ENCODE data around the gene BID.
"Not testable (repeated sequence)": the region's sequence is repeated elsewhere in the genome, so short reads cannot be mapped to it uniquely, and the experiment has no call there.

BID gene

GRCh38 chr22:17770180-17771077, 3.8 kb downstream of the BID start:
- DNase-seq (ENCODE audit: low read depth in 2 of 3, low spot score in 2 of 3): no peak

- no peak for DNase-seq (ENCODE audit: low read depth in 2 of 3, low spot score in 2 of 3)
Measured at GRCh38 chr22:17769716-17770082, 4.6 kb downstream of the BID start.

GRCh38 chr22:17769013-17769715, 5.1 kb downstream of the BID start:
- no peak for DNase-seq (ENCODE audit: low read depth in 2 of 3, low spot score in 2 of 3)

GRCh38 chr22:17767233-17768065, 6.8 kb downstream of the BID start:
- no peak for DNase-seq (ENCODE audit: low read depth in 2 of 3, low spot score in 2 of 3)

DNA sequence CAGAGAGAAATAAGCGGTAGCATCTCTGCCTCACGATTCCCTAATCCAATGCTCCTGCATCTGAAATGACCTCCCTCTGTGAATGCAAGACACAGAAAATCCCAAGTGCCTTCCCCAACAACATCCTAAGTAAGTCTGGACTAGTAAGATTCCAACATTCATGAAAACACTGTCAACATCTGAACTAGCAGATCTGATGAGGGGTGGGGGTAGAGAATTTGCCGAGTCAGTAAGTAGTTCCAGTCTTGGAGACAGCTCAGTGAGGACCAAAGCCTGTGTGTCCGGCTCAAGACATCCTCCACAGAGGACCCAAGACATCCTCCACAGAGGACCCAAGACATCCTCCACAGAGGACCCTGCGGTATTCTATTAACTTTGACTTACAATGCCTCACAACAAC, 9.4 kb downstream of the BID start:
- not testable (repeated sequence) for DNase-seq (ENCODE audit: low read depth in 2 of 3, low spot score in 2 of 3)

DNA sequence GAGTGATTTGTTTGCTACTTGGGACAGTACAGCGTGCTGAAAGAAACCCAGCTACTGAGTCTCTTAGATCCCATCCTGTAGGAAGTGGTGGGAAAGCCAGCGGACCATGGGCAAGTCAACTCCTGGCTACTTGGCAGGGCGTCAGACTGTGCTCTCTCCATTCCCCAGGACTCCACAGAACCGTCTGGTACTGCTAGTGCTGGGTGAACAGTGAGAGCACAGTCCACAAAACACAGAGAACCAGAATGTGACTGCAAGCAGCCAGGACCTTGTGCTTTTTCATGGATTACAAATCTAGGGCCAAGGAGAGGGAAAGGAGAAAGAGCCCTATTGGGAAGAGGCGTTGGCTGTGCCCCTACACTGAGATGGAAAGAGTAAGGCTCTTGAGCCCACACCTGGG, 10.2 kb downstream of the BID start:
- no peak for DNase-seq (ENCODE audit: low read depth in 2 of 3, low spot score in 2 of 3)

GRCh38 chr22:17763442-17763841, 10.8 kb downstream of the BID start:
- DNase-seq (ENCODE audit: low read depth in 2 of 3, low spot score in 2 of 3): not testable (repeated sequence)

- DNase-seq (ENCODE audit: low read depth in 2 of 3, low spot score in 2 of 3): no peak
Measured at GRCh38 chr22:17761138-17761488, 13.2 kb downstream of the BID start.

DNA sequence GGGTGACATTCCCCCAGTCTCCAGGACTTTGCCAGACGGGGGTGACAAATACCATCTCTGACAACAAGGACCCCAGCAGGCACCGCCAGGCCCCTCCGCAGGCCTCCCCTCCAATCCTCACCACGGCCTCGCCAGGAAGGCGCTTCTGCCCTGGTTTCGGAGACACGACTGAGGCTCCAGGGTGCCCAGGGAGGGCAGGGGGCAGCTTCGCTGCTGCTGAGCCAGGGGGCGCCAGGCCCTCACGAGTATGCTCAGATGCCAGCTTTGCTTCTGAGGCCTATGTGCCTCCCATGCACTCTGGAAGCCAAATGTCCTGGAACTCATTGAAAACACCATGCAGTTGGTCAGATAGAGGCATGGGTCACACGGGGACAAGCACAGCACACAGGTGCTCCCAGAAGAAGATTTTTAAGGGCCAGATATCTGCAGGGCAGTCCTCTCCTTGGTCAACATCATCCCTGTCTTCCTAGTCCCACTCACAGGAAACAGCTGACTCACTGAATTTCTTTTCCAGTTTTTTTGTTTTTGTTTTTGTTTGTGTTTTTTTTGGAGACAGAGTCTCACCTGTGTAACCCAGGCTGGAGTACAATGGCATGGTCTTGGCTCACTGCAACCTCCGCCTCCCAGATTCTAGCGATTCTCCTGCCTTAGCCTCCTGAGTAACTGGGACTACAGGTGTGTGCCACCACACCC, 19.9 kb downstream of the BID start:
- DNase-seq (ENCODE audit: low read depth in 2 of 3, low spot score in 2 of 3): no peak

GRCh38 chr22:17753401-17753989, 20.8 kb downstream of the BID start:
- DNase-seq (ENCODE audit: low read depth in 2 of 3, low spot score in 2 of 3): no peak

DNA sequence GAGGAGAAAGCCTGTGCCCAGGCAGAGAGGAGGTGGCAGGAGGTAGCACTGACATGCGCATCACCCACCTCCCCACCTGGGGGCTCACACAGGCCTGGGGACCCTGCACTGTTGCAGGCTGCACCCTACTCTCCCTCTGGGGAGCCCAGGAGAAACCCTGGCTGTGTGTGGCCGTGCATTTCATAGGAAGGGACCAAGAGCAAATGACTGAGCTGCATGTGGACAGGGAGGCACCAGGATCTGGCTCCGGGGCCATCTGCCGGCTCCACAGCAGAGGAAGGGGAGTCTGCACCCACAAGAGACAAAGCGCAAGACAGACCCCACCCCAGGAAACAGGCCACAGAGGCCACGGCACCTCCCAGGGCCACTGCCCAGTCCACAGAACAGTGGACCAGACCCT, 22.7 kb downstream of the BID start:
- no peak for DNase-seq (ENCODE audit: low read depth in 2 of 3, low spot score in 2 of 3)

DNA sequence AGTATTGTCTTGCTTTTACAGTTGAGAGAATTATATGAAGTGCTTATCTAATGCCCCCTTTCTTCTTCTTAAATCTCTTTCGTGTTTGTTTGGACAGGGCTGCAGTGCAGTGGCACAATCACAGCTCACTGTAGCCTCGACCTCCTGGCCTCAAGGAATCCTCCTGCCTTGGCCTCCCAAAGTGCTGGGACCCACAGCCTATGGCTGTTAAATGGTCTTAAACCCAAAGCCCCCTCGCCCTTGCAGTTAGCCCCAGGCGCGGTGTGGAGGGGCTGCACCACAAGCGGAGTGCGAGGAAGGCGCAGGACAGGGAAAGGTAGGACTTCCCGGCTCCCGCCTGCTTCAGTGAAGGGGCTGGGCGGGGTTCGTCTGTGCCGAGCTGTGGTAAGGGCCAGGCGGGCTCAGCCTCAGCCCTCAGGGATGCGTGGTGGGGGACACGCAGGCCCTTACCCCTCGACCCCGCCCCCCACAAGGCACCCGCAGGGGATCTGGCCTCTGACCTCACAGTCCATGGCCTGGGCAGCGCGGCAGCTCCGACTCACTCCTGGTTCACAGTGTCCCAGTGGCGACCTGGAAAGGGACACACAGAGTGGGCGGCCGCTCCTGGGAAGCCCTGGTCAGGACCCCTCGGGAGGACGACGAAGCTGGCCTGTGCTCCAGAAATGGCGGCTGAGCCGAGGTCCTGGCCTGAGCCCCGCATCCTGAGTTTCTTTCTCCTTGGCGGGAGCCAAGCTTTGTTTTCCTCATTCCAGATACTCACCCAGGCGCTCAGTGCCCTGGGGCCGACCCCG, 24.5 kb downstream of the BID start:
- DNase-seq (ENCODE audit: low read depth in 2 of 3, low spot score in 2 of 3): no peak

DNA sequence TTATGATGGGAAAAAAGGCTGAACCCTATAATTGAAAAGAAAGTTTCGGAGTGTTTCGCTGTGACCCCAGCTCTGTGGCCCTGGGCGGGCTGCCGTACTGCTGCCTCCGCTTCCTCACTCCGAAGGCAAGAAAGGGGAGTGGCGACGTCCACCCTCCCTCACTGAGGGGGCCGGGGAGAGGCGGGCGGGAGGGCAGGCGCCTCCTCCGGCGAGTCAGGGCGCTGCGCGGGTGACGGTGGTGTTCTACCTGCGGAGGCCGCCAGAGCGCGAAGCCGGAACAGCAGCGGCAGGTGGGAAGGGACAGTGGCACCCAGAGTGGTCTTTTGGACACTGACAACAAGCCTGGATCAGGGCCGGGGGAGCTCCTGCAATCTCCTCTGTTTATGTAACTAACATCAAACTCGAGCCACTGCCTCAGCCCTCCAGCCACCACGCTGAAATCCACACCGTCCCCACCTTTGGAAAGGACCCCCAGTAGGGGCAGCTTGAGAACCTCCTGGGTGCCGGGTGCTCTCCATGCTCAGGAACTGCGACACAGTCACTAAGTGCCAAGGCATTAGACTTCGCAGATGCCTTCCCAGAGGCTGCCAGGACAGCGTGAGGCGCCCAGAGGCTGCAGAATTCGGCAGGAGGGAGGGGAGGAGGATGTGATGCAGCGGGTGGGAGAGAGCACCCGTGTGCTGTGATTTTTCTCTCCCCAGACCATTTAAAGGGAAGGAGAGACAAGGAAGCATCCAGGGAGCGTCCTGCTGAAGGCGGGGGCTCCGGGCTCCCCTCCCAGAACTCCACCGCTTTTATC, 25.5 kb downstream of the BID start:
- DNase-seq (ENCODE audit: low read depth in 2 of 3, low spot score in 2 of 3): no peak

- no peak for DNase-seq (ENCODE audit: low read depth in 2 of 3, low spot score in 2 of 3)
Measured at GRCh38 chr22:17746916-17747315, 27.4 kb downstream of the BID start.

DNA sequence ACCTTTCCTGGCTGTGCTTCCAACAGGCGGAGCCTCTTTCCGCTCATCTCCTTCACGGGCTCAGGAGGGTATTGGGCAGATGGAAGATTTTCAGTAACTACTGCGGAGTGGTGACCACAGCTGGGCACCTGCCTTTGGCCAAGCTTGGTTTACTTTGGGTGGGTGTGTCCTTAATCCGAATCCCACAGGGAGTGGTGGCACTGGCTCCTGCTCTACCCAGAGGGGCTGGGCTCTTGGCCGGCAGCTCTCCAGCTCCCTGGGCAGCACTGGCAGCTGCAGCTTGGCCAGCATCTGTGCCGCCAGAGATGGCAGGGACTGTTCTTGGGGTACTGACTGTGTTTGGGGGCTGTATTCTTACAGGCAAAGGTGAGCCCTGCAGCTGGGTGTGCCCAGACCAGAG, 29.8 kb downstream of the BID start:
- no peak for DNase-seq (ENCODE audit: low read depth in 2 of 3, low spot score in 2 of 3)

- DNase-seq (ENCODE audit: low read depth in 2 of 3, low spot score in 2 of 3): no peak
Measured at GRCh38 chr22:17743661-17744411, 30.4 kb downstream of the BID start.

DNA sequence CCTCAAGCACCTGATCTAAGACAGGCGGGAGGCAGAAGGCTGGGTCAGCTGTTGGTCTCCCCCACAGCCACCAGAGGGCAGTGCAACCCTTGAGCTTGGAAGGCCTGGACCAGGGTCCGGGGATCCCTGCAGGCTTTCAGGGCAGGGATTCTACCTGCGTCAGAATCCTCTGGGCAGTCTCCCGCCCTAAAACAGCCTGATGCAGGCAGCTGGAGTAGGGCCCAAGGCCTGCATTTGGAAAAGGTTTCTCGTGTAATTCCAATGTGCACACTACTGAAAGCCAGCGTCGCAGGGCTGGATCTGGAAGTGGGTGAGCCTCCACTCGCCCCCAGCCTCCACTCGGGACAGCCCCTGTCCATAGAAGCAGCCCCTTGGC, 31.8 kb downstream of the BID start:
- DNase-seq (ENCODE audit: low read depth in 2 of 3, low spot score in 2 of 3): peak; percentile 44 to 59 (median 49)

DNA sequence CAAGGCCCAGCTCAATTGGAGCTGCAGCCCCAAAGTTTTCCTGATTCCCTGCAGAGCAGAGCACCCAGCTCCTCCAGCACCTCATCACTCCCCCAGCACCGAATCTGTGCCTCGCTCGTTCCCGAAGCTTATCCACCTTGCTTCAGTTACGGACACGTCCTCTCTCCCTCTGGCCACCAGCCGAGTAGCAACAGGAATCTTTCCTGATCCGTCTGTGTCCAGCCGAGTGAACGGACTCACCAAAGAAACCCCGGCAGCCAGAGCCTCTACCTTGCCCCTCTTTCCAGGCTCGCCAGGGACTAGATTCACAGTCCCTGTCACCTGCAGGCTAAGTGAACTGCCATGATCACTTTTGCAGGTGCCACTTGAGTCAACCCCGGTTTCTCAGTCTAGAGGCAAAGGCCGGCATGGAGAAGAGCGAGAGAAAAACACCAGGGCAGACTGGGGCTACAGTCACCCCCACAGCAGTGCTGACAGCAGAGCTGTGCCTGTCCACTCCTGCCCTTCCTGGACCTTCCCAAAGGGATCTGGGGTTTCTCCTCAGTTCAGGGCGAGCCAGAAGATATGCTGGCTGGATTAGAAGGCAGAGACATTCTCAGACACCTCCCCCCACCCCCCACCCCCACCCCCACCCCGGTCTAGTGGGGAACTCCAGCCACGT, 32.3 kb downstream of the BID start:
- DNase-seq (ENCODE audit: low read depth in 2 of 3, low spot score in 2 of 3): no peak

All from activated CD8-positive, alpha-beta memory T cell treated with anti-CD3 and anti-CD28 coated beads for 48 hours (primary cell).